Neural cell (in vitro differentiated cells): Measurements from ENCODE around the gene APBA2. TPM values are rescaled to one million over a fixed set of nuclear protein-coding genes. Genes with fewer than 3 reads are reported as not detected.

Source experiments
- H2AFZ ChIP-seq: fragments of 200-600, 300-800 bp; sonication (generic), shearing (Covaris generic); 2 replicates; pipeline ENCODE4 v1.6.0; 2014; ENCODE audit warnings: low read depth, mild to moderate bottlenecking, antibody characterized with exemption, low read length, moderate library complexity
- H3F3A ChIP-seq: fragments of 200-600 bp; shearing (Covaris generic); 2 replicates; pipeline ENCODE4 v1.6.1; 2016; ENCODE audit warnings: mild to moderate bottlenecking, moderate library complexity, mixed read lengths, antibody characterized with exemption, low read length; ENCODE audit not compliant: insufficient read depth, poor library complexity, severe bottlenecking
- H3K27ac ChIP-seq: fragments of 200-600, 300-800 bp; sonication (generic), shearing (Covaris generic); 2 replicates; pipeline ENCODE4 v1.5.1; 2014; ENCODE audit warnings: mild to moderate bottlenecking, low read length, moderate library complexity
- H3K27me3 ChIP-seq: fragments of 300-800, 200-600 bp; sonication (generic), shearing (Covaris generic); 2 replicates; pipeline ENCODE4 v1.6.0; 2014; ENCODE audit warnings: mild to moderate bottlenecking, low read depth, low read length, moderate library complexity; ENCODE audit not compliant: insufficient read depth
- H3K36me3 ChIP-seq: fragments of 300-800, 200-600 bp; sonication (generic), shearing (Covaris generic); 2 replicates; pipeline ENCODE4 v1.5.1; 2014; ENCODE audit warnings: mild to moderate bottlenecking, antibody characterized with exemption, low read length, moderate library complexity; ENCODE audit not compliant: insufficient read depth
- H3K4me2 ChIP-seq: fragments of 300-800, 200-600 bp; sonication (generic), shearing (Covaris generic); 2 replicates; pipeline ENCODE4 v1.6.0; 2014; ENCODE audit warnings: mild to moderate bottlenecking, low read length
- H3K4me3 ChIP-seq: fragments of 300-800, 200-600 bp; sonication (generic), shearing (Covaris generic); 2 replicates; pipeline ENCODE4 v1.5.1; 2014; ENCODE audit warnings: mild to moderate bottlenecking, low read length, moderate library complexity
- H3K79me2 ChIP-seq: fragments of 200-600 bp; shearing (Covaris generic); replicated peaks from 2 replicates; pipeline ENCODE4 v1.6.0; 2014; ENCODE audit warnings: mild to moderate bottlenecking, low read length, moderate library complexity; ENCODE audit not compliant: insufficient read depth
- H3K9ac ChIP-seq: fragments of 300-800, 200-600 bp; sonication (generic), shearing (Covaris generic); 2 replicates; pipeline ENCODE4 v1.6.1; 2016; ENCODE audit warnings: mild to moderate bottlenecking, low read length, mixed read lengths
- H3K9me2 ChIP-seq: fragments of 200-600 bp; shearing (Covaris generic); 2 replicates; pipeline ENCODE4 v1.6.1; 2016; ENCODE audit warnings: mild to moderate bottlenecking, low read length, mixed read lengths; ENCODE audit not compliant: insufficient read depth
- H3K9me3 ChIP-seq: fragments of 200-600, 300-800 bp; sonication (generic), shearing (Covaris generic); 2 replicates; pipeline ENCODE4 v1.6.1; 2016; ENCODE audit warnings: mild to moderate bottlenecking, mixed run types, low read length, moderate library complexity, mixed read lengths
- H4K20me1 ChIP-seq: fragments of 200-600 bp; shearing (Covaris generic); 2 replicates; pipeline ENCODE4 v1.6.1; 2016; ENCODE audit warnings: mild to moderate bottlenecking, mixed run types; ENCODE audit not compliant: insufficient read depth
- EP300 ChIP-seq: fragments of 450-650 bp; conservative IDR thresholded peaks from 2 replicates; pipeline ENCODE4 v1.6.1; 2014; ENCODE audit warnings: antibody characterized with exemption, mild to moderate bottlenecking, moderate library complexity; ENCODE audit not compliant: poor library complexity, severe bottlenecking
- EZH2 ChIP-seq: fragments of 200-600, 300-800 bp; shearing (Covaris generic), sonication (generic); IDR thresholded peaks from 2 replicates; pipeline ENCODE4 v1.6.1; 2014; ENCODE audit warnings: antibody characterized with exemption, low read length, borderline replicate concordance, mild to moderate bottlenecking; ENCODE audit not compliant: insufficient read depth, poor library complexity, severe bottlenecking
- POLR2AphosphoS5 ChIP-seq: IDR thresholded peaks from 2 replicates; pipeline ENCODE4 v1.6.1; 2012
- RAD21 ChIP-seq: fragments of 450-650 bp; conservative IDR thresholded peaks from 2 replicates; pipeline ENCODE4 v1.6.1; 2014; ENCODE audit warnings: antibody characterized with exemption, mild to moderate bottlenecking, moderate library complexity
- SMC3 ChIP-seq: fragments of 450-650 bp; conservative IDR thresholded peaks from 2 replicates; pipeline ENCODE4 v1.6.1; 2014; ENCODE audit warnings: antibody characterized with exemption, mild to moderate bottlenecking, moderate library complexity; ENCODE audit not compliant: poor library complexity
- TAF1 ChIP-seq: IDR thresholded peaks from 2 replicates; pipeline ENCODE4 v1.6.1; 2012; ENCODE audit warnings: low read depth
- polyA plus RNA-seq: library from polyadenylated mRNA; depleted of rRNA; stranded (reverse); fragments of >200 nt; gene quantifications from 2 replicates; pipeline ENCODE4 v1.2.3, GENCODE V29; 2014
- TF ChIP-seq, protein P1 (sequence below): fragments of 450-650 bp; IDR thresholded peaks from 2 replicates; pipeline ENCODE4 v1.5.1; 2014; ENCODE audit warnings: antibody characterized with exemption, mild to moderate bottlenecking, moderate library complexity; ENCODE audit not compliant: poor library complexity, severe bottlenecking
- TF ChIP-seq, protein P2 (sequence below): IDR thresholded peaks from 2 replicates; pipeline ENCODE4 v1.6.1; 2012; ENCODE audit warnings: borderline replicate concordance

APBA2 gene
- polyA plus RNA-seq, 1 donor from 2014 or later: 134 TPM

DNA sequence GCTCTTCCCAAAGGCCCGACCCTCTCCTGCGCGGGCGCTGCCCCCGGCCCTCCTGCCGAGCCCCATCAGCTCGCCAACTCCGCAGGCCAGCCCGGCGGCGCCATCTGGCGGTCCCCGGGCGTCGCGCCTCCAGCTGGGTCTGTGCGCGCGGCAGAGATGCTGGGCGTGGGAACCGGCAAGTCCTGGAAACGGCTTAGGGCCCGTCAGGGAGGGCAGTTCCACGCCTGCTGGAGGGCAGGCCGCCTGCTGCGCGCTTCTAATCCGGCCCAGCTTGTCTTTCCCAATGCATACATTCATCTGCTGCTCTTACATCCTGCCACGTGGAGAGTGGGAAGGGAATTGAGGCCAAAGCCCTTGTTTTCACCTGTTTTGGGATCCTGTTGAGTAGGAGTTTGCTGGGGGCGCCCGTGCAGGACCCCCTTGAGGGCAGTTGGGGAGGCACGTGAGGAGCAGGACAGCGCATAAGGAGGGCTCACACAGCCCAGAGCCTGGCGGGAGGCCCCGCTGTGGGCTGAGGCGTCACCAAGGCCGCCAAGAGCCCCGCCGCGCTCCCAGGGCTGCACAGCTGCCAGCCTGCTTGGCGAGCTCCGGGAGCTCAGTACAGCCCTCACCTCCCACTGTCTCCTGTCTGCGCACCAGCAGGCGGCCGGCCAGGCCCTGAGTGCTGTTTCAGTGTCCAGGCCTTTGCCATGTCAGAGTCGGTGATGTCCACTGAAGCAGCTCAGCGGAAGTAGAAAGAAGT lies 218.2 kb downstream of the APBA2 start:
- no peak overlapping the region for H3K9ac ChIP-seq
- peaks cover 15% of the 10 kb centered on the region for H3K36me3 ChIP-seq
- H2AFZ ChIP-seq: no peak overlapping the region
- no peaks in the 10 kb centered on the region for H4K20me1 ChIP-seq
- TF ChIP-seq SMC3: peak; percentile 85
- TF ChIP-seq, protein P1, sequence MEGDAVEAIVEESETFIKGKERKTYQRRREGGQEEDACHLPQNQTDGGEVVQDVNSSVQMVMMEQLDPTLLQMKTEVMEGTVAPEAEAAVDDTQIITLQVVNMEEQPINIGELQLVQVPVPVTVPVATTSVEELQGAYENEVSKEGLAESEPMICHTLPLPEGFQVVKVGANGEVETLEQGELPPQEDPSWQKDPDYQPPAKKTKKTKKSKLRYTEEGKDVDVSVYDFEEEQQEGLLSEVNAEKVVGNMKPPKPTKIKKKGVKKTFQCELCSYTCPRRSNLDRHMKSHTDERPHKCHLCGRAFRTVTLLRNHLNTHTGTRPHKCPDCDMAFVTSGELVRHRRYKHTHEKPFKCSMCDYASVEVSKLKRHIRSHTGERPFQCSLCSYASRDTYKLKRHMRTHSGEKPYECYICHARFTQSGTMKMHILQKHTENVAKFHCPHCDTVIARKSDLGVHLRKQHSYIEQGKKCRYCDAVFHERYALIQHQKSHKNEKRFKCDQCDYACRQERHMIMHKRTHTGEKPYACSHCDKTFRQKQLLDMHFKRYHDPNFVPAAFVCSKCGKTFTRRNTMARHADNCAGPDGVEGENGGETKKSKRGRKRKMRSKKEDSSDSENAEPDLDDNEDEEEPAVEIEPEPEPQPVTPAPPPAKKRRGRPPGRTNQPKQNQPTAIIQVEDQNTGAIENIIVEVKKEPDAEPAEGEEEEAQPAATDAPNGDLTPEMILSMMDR: peak; percentile 81
- TF ChIP-seq RAD21: peak; percentile 85
- no peak for TF ChIP-seq EZH2
- TF ChIP-seq EP300: no peak
- no peaks in the 10 kb centered on the region for H3F3A ChIP-seq
- no peaks in the 10 kb centered on the region for H3K27me3 ChIP-seq
- H3K9me2 ChIP-seq: no peaks in the 10 kb centered on the region
- no peaks in the 10 kb centered on the region for H3K9me3 ChIP-seq
- no peak overlapping the region for H3K4me2 ChIP-seq
- no peak overlapping the region for H3K4me3 ChIP-seq
- H3K27ac ChIP-seq: no peak overlapping the region
- H3K79me2 ChIP-seq: no peaks in the 10 kb centered on the region

DNA sequence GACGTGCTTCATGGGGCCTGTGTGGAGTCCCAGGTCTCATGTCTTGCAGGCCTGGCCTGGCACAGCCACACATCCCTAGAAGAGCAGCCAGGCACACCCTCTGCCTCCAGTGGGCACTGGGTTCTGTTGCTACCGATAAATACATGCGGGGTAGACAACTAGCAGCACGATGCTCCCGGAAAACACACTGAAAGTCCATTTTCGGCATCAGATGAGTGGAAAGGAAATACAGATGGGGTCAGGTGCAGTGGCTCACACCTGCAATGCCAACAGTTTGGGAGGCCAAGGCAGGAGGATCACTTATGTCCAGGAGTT lies 218.7 kb downstream of the APBA2 start:
- Histone ChIP-seq H3K4me3 (no peak overlapping the region), H3K9me2 (no peaks in the 10 kb centered on the region), H3K27me3 (no peaks in the 10 kb centered on the region), H4K20me1 (no peaks in the 10 kb centered on the region), H2AFZ (no peak overlapping the region), H3K4me2 (no peak overlapping the region), H3K36me3 (peaks cover 10% of the 10 kb centered on the region), H3K27ac (no peak overlapping the region), H3K9ac (no peak overlapping the region), H3F3A (no peaks in the 10 kb centered on the region), H3K9me3 (no peaks in the 10 kb centered on the region), H3K79me2 (no peaks in the 10 kb centered on the region)
- TF ChIP-seq TAF1: no peak
- TF ChIP-seq, protein P1: no peak
- TF ChIP-seq EZH2: no peak
- no peak for TF ChIP-seq SMC3
- TF ChIP-seq POLR2AphosphoS5: no peak
- TF ChIP-seq, protein P2, sequence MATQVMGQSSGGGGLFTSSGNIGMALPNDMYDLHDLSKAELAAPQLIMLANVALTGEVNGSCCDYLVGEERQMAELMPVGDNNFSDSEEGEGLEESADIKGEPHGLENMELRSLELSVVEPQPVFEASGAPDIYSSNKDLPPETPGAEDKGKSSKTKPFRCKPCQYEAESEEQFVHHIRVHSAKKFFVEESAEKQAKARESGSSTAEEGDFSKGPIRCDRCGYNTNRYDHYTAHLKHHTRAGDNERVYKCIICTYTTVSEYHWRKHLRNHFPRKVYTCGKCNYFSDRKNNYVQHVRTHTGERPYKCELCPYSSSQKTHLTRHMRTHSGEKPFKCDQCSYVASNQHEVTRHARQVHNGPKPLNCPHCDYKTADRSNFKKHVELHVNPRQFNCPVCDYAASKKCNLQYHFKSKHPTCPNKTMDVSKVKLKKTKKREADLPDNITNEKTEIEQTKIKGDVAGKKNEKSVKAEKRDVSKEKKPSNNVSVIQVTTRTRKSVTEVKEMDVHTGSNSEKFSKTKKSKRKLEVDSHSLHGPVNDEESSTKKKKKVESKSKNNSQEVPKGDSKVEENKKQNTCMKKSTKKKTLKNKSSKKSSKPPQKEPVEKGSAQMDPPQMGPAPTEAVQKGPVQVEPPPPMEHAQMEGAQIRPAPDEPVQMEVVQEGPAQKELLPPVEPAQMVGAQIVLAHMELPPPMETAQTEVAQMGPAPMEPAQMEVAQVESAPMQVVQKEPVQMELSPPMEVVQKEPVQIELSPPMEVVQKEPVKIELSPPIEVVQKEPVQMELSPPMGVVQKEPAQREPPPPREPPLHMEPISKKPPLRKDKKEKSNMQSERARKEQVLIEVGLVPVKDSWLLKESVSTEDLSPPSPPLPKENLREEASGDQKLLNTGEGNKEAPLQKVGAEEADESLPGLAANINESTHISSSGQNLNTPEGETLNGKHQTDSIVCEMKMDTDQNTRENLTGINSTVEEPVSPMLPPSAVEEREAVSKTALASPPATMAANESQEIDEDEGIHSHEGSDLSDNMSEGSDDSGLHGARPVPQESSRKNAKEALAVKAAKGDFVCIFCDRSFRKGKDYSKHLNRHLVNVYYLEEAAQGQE: no peak
- no peak for TF ChIP-seq EP300
